ENCODE measurements around the gene SPEG.

DNA sequence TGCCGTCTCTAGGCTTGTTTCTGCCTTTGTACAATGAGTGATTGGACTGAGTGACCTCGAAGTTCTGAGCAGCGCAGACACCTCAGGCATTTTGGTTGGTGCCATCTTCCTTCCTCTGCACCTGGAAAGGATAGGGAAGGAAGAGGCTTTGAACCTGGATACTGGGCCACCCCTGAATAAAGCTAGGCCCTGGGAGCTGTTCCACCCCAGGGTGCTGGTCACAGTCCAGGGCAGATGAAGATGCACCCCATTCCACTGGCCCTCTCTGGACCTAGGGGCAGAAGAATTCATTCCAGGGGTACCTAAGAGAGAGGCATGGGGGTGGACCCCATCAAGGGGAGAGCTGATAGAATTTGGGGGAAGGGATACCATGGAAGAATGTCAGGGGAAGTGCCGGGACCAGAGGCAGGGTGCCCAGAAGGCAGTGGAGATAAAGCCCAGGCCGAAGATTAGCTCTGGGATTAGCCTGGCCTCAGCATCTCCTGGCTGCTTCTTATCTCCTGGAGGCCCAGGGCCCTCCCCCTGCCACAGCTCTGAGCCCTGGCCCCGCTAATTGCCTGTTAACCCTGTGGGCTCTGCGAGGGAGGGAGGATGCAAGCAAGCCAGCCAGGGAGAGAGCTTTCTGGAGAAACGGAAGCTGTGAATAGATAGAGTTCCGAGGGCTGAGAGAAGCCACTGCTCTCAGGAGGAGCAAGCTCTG is 91.0 kb downstream of the SPEG start:
- TF ChIP-seq, protein P1, sequence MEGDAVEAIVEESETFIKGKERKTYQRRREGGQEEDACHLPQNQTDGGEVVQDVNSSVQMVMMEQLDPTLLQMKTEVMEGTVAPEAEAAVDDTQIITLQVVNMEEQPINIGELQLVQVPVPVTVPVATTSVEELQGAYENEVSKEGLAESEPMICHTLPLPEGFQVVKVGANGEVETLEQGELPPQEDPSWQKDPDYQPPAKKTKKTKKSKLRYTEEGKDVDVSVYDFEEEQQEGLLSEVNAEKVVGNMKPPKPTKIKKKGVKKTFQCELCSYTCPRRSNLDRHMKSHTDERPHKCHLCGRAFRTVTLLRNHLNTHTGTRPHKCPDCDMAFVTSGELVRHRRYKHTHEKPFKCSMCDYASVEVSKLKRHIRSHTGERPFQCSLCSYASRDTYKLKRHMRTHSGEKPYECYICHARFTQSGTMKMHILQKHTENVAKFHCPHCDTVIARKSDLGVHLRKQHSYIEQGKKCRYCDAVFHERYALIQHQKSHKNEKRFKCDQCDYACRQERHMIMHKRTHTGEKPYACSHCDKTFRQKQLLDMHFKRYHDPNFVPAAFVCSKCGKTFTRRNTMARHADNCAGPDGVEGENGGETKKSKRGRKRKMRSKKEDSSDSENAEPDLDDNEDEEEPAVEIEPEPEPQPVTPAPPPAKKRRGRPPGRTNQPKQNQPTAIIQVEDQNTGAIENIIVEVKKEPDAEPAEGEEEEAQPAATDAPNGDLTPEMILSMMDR (IDR thresholded peaks at IDR 0.05; ENCODE audit: insufficient read depth, low read depth, low read length) = no peak
- TF ChIP-seq EZH2 (IDR thresholded peaks at IDR 0.05; ENCODE audit: insufficient read depth, low read length) = no peak
